ENCODE data around the gene DZIP1. TPM values are rescaled to one million over a fixed set of nuclear protein-coding genes. Genes with fewer than 3 reads are reported as not detected.

Gene DZIP1
- total and polyA plus RNA-seq, 2 donors (not counting 1 experiment from before 2014, with no cell fraction given), result not detected

DNA sequence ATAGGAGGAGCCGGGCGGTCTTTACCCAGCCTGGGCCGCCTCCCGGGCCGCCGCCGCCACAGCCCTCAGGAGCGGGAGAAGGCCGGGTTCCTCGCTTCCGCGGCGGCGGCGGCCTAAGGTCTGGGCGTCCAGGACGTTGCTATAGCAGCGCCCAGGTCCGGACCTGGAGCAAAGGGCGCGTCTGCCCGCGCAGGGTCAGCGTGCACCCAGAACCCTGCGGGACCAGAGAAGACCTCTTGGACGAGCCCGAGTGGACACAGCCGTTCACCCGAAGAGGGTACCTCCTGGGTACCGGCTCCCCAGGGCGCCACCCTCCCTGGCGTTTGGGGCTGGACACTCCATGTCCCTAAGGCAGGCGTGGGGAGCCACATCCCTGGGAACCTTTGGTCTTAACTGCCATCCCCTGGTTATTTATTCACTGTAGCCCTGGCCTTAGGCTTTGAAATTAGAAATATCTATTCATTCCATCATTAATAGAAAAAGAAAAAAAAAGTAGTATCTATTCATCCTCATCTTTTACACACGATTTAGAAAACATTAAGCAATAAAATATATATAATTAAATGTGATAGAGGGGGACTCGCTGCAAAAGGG lies 2.4 kb downstream of the DZIP1 start:
- POLR2A ChIA-PET, result interaction anchor here (0.6 kb wide), 1 partner anchor 34 kb away, joined by 5 read pairs; no protein-coding TSS in a partner anchor
- no peak overlapping the region for H3K4me3 Mint-ChIP-seq
- intact Hi-C loops (cut with micrococcal nuclease), result no loop called here
- CTCF ChIA-PET, result interaction anchor here (0.8 kb wide), 1 partner anchor 190 kb away, joined by 3 read pairs; no protein-coding TSS in a partner anchor
- Histone ChIP-seq H3K27ac (ENCODE audit: low read length in 2 of 2) (no peak overlapping the region), H3K27me3 (replicated peaks in 1 of 4; ENCODE audit: control extremely low read depth in 1 of 4, control insufficient read depth in 3 of 4, insufficient read depth in 4 of 4, low read length in 3 of 4) (peaks cover 0 to 22% (median 14%) of the 10 kb centered on the region in 4 experiments), H3K79me2 (ENCODE audit: control insufficient read depth, insufficient read depth, low read length) (no peaks in the 10 kb centered on the region), H2AFZ (ENCODE audit: insufficient read depth, low read depth, low read length, poor library complexity, severe bottlenecking) (no peak overlapping the region), H3K4me3 (ENCODE audit: control extremely low read depth in 1 of 5, extremely low read depth in 1 of 5, insufficient read depth in 1 of 5, low read depth in 2 of 5, low read length in 4 of 5) (no peak overlapping the region), H3K9me3 (ENCODE audit: control extremely low read depth in 1 of 3, control insufficient read depth in 2 of 3, insufficient read depth in 1 of 3, low read length in 2 of 3) (peaks cover 0 to 10% (median 0%) of the 10 kb centered on the region in 3 donors), H3K36me3 (replicated peaks in 1 of 2; ENCODE audit: control extremely low read depth in 1 of 2, control insufficient read depth in 1 of 2, extremely low read depth in 1 of 2, insufficient read depth in 2 of 2, low read length in 1 of 2) (no peaks in the 10 kb centered on the region), H4K20me1 (ENCODE audit: control insufficient read depth, insufficient read depth, low read length, poor library complexity, severe bottlenecking) (no peaks in the 10 kb centered on the region), H3K9ac (ENCODE audit: low read length) (no peak overlapping the region), H3K4me2 (replicated peaks; ENCODE audit: low read depth, low read length, poor library complexity, severe bottlenecking) (no peak overlapping the region), H3K4me1 (ENCODE audit: control insufficient read depth in 2 of 2, insufficient read depth in 2 of 2, low read length in 2 of 2) (peaks cover 8 to 13% of the 10 kb centered on the region in 2 donors)
- no peaks in the 10 kb centered on the region for H3K9me3 Mint-ChIP-seq (ENCODE audit: insufficient read depth)
- H3K27me3 Mint-ChIP-seq, result peaks cover 45% of the 10 kb centered on the region
- DNase-seq (no peak), ATAC-seq (ENCODE audit: low read depth) (no peak)
- WGBS (ENCODE audit: insufficient coverage), result 8% methylated on average over 30 of the region's 35 CpGs
- H3K4me1 Mint-ChIP-seq, result peaks cover 14% of the 10 kb centered on the region
- no peak overlapping the region for H3K27ac Mint-ChIP-seq
- TF ChIP-seq EZH2 (IDR thresholded peaks at IDR 0.05; ENCODE audit: borderline replicate concordance, insufficient read depth, low read depth, low read length, poor library complexity, severe bottlenecking), result no peak
- TF ChIP-seq, protein P1, sequence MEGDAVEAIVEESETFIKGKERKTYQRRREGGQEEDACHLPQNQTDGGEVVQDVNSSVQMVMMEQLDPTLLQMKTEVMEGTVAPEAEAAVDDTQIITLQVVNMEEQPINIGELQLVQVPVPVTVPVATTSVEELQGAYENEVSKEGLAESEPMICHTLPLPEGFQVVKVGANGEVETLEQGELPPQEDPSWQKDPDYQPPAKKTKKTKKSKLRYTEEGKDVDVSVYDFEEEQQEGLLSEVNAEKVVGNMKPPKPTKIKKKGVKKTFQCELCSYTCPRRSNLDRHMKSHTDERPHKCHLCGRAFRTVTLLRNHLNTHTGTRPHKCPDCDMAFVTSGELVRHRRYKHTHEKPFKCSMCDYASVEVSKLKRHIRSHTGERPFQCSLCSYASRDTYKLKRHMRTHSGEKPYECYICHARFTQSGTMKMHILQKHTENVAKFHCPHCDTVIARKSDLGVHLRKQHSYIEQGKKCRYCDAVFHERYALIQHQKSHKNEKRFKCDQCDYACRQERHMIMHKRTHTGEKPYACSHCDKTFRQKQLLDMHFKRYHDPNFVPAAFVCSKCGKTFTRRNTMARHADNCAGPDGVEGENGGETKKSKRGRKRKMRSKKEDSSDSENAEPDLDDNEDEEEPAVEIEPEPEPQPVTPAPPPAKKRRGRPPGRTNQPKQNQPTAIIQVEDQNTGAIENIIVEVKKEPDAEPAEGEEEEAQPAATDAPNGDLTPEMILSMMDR (IDR thresholded peaks at IDR 0.05), result no peak

DNA sequence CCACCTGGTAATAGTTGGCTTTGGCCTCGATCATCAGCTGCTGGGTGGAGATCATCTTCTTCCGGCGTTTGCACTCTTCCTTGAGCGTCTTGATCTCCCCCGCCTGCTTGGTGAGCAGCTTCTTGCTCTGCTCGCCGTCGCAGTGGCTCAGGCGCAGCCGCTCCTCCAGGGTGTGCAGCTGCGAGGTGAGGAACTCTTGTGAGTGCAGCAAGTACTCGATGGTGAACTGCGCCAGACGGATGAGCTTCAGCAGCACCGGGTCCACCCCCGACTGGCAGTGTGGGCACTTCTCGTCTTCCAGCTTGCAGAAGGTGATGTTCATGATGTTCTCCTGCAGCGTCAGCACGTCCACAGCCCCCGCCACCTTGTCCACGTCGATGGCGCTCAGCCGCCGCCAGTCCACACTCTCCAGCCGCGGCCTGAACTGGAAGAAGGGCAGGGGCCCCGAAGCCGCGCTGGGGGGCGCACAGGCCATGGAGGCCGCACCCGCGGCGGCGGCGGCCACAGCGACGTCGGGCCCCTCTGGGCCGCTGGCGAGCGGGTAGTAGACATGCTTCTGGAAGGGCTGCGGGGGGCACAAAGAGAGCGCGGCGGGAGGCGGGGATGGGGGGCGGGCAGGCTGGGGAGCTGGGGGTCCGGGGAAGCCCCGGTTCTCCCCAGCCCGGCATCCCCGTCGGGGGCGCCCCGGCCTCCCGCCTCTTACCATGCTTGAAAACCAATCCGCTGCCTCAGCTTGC lies 3.0 kb downstream of the DZIP1 start:
- Mint-ChIP-seq H3K27me3 (peaks cover 43% of the 10 kb centered on the region), H3K27ac (no peak overlapping the region), H3K4me3 (no peak overlapping the region), H3K4me1 (peaks cover 14% of the 10 kb centered on the region), H3K9me3 (ENCODE audit: insufficient read depth) (no peaks in the 10 kb centered on the region)
- H3K9me3 ChIP-seq (ENCODE audit: control extremely low read depth in 1 of 3, control insufficient read depth in 2 of 3, insufficient read depth in 1 of 3, low read length in 2 of 3), result peaks cover 0 to 10% (median 0%) of the 10 kb centered on the region in 3 donors
- no peak overlapping the region for H3K9ac ChIP-seq (ENCODE audit: low read length)
- no peaks in the 10 kb centered on the region for H3K79me2 ChIP-seq (ENCODE audit: control insufficient read depth, insufficient read depth, low read length)
- POLR2A ChIA-PET, result interaction anchor here (0.6 kb wide), 1 partner anchor 35 kb away, joined by 5 read pairs; no protein-coding TSS in a partner anchor
- H4K20me1 ChIP-seq (ENCODE audit: control insufficient read depth, insufficient read depth, low read length, poor library complexity, severe bottlenecking), result no peaks in the 10 kb centered on the region
- no peak overlapping the region for H3K27ac ChIP-seq (ENCODE audit: low read length in 2 of 2)
- peaks cover 0 to 22% (median 14%) of the 10 kb centered on the region in 4 experiments for H3K27me3 ChIP-seq (replicated peaks in 1 of 4; ENCODE audit: control extremely low read depth in 1 of 4, control insufficient read depth in 3 of 4, insufficient read depth in 4 of 4, low read length in 3 of 4)
- H3K4me1 ChIP-seq (ENCODE audit: control insufficient read depth in 2 of 2, insufficient read depth in 2 of 2, low read length in 2 of 2), result peaks cover 8 to 13% of the 10 kb centered on the region in 2 donors
- no peak overlapping the region for H2AFZ ChIP-seq (ENCODE audit: insufficient read depth, low read depth, low read length, poor library complexity, severe bottlenecking)
- intact Hi-C loops (cut with micrococcal nuclease), result no loop called here
- H3K4me2 ChIP-seq (replicated peaks; ENCODE audit: low read depth, low read length, poor library complexity, severe bottlenecking), result no peak overlapping the region
- H3K36me3 ChIP-seq (replicated peaks in 1 of 2; ENCODE audit: control extremely low read depth in 1 of 2, control insufficient read depth in 1 of 2, extremely low read depth in 1 of 2, insufficient read depth in 2 of 2, low read length in 1 of 2), result no peaks in the 10 kb centered on the region
- no peak overlapping the region for H3K4me3 ChIP-seq (ENCODE audit: control extremely low read depth in 1 of 5, extremely low read depth in 1 of 5, insufficient read depth in 1 of 5, low read depth in 2 of 5, low read length in 4 of 5)
- CTCF ChIA-PET, result interaction anchor here (0.8 kb wide), 1 partner anchor 191 kb away, joined by 3 read pairs; no protein-coding TSS in a partner anchor
- TF ChIP-seq EZH2 (IDR thresholded peaks at IDR 0.05; ENCODE audit: borderline replicate concordance, insufficient read depth, low read depth, low read length, poor library complexity, severe bottlenecking), result no peak
- TF ChIP-seq, protein P1 (IDR thresholded peaks at IDR 0.05), result no peak
- no peak for ATAC-seq (ENCODE audit: low read depth)
- no peak for DNase-seq
- 48% methylated on average over 57 of the region's 58 CpGs for WGBS (ENCODE audit: insufficient coverage)
